ENCODE data around the gene TLX1. TPM values are rescaled to one million over a fixed set of nuclear protein-coding genes. Genes with fewer than 3 reads are reported as not detected.

The TLX1 gene
- total RNA-seq, 2 experiments from 2014 or later, result not detected

- no peak overlapping the region for H3K27ac ChIP-seq (ENCODE audit: low read depth in 1 of 2, low read length in 2 of 2)
- no peaks in the 10 kb centered on the region for H3K9me3 Mint-ChIP-seq
- peaks cover 9% of the 10 kb centered on the region for H3K4me1 ChIP-seq (ENCODE audit: insufficient read depth, low read length)
- ChIA-PET POLR2A (no interaction called here), CTCF (interaction anchor here (1.5 to 1.8 kb wide), 2 partner anchors 10 to 24 kb away, joined by 3 to 5 read pairs; no protein-coding TSS in a partner anchor)
- peaks cover 12% of the 10 kb centered on the region for H3K4me1 Mint-ChIP-seq (ENCODE audit: low read depth)
- no peaks in the 10 kb centered on the region for H3K36me3 Mint-ChIP-seq (ENCODE audit: low read depth)
- H3K27ac Mint-ChIP-seq, result no peak overlapping the region
- ATAC-seq (ENCODE audit: poor library complexity), result no peak
- DNase-seq, result no peak
- intact Hi-C loops (cut with DNase I, micrococcal nuclease), result no loop called here
- peaks cover 31 to 53% of the 10 kb centered on the region in 2 experiments for H3K27me3 ChIP-seq (ENCODE audit: control insufficient read depth in 1 of 2, insufficient read depth in 2 of 2, low read length in 2 of 2)
- peaks cover 83% of the 10 kb centered on the region for H3K27me3 Mint-ChIP-seq
- no peak overlapping the region for H3K4me3 Mint-ChIP-seq
- no peak for TF ChIP-seq CTCF (IDR thresholded peaks at IDR 0.05)
- H3K4me3 ChIP-seq (ENCODE audit: low read length), result no peak overlapping the region
- no peaks in the 10 kb centered on the region for H3K36me3 ChIP-seq (ENCODE audit: insufficient read depth, low read length)
- no peaks in the 10 kb centered on the region for H3K9me3 ChIP-seq (ENCODE audit: control insufficient read depth in 1 of 2, insufficient read depth in 1 of 2, low read length in 2 of 2)
Observed at GRCh38 chr10:101165736-101166135, 34.6 kb downstream of the TLX1 start.

GRCh38 chr10:101166430-101166829, 35.3 kb downstream of the TLX1 start:
- Mint-ChIP-seq H3K9me3 (no peaks in the 10 kb centered on the region), H3K27me3 (peaks cover 83% of the 10 kb centered on the region), H3K27ac (no peak overlapping the region), H3K4me3 (no peak overlapping the region), H3K4me1 (ENCODE audit: low read depth) (peaks cover 11% of the 10 kb centered on the region), H3K36me3 (ENCODE audit: low read depth) (no peaks in the 10 kb centered on the region)
- no peak for ATAC-seq (ENCODE audit: poor library complexity)
- Histone ChIP-seq H3K27me3 (ENCODE audit: control insufficient read depth in 1 of 2, insufficient read depth in 2 of 2, low read length in 2 of 2) (peaks cover 31 to 57% of the 10 kb centered on the region in 2 experiments), H3K27ac (ENCODE audit: low read depth in 1 of 2, low read length in 2 of 2) (no peak overlapping the region), H3K4me3 (ENCODE audit: low read length) (no peak overlapping the region), H3K9me3 (ENCODE audit: control insufficient read depth in 1 of 2, insufficient read depth in 1 of 2, low read length in 2 of 2) (no peaks in the 10 kb centered on the region), H3K4me1 (ENCODE audit: insufficient read depth, low read length) (peaks cover 9% of the 10 kb centered on the region), H3K36me3 (ENCODE audit: insufficient read depth, low read length) (no peaks in the 10 kb centered on the region)
- no peak for DNase-seq
- intact Hi-C loops (cut with DNase I, micrococcal nuclease), result no loop called here
- TF ChIP-seq CTCF (IDR thresholded peaks at IDR 0.05), result no peak
- ChIA-PET CTCF (interaction anchor here (1.5 to 1.8 kb wide), 2 partner anchors 10 to 24 kb away, joined by 3 to 5 read pairs; no protein-coding TSS in a partner anchor), POLR2A (no interaction called here)

GRCh38 chr10:101172741-101173140, 41.6 kb downstream of the TLX1 start:
- POLR2A ChIA-PET, result interaction anchor here (0.7 kb wide), 1 partner anchor 893 kb away, joined by 3 read pairs; no protein-coding TSS in a partner anchor

More at GRCh38 chr10:101172741-101173140, 41.6 kb downstream of the TLX1 start:
- Histone ChIP-seq H3K36me3 (ENCODE audit: insufficient read depth, low read length) (no peaks in the 10 kb centered on the region), H3K4me1 (ENCODE audit: insufficient read depth, low read length) (no peaks in the 10 kb centered on the region), H3K27me3 (ENCODE audit: control insufficient read depth in 1 of 2, insufficient read depth in 2 of 2, low read length in 2 of 2) (peaks cover 30 to 38% of the 10 kb centered on the region in 2 experiments), H3K9me3 (ENCODE audit: control insufficient read depth in 1 of 2, insufficient read depth in 1 of 2, low read length in 2 of 2) (peaks cover 18 to 20% of the 10 kb centered on the region in 2 experiments), H3K27ac (ENCODE audit: low read depth in 1 of 2, low read length in 2 of 2) (no peak overlapping the region), H3K4me3 (ENCODE audit: low read length) (no peak overlapping the region)
- H3K27me3 Mint-ChIP-seq, result peaks cover 73% of the 10 kb centered on the region
- H3K4me1 Mint-ChIP-seq (ENCODE audit: low read depth), result no peaks in the 10 kb centered on the region
- CTCF ChIA-PET, result interaction anchor here (1.0 kb wide), 1 partner anchor 11 kb away, joined by 4 read pairs; no protein-coding TSS in a partner anchor
- no peak for DNase-seq
- intact Hi-C loops (cut with DNase I, micrococcal nuclease), result no loop called here
- no peak overlapping the region for H3K27ac Mint-ChIP-seq
- no peak for ATAC-seq (ENCODE audit: poor library complexity)
- TF ChIP-seq CTCF (IDR thresholded peaks at IDR 0.05), result no peak
- no peak overlapping the region for H3K4me3 Mint-ChIP-seq
- H3K36me3 Mint-ChIP-seq (ENCODE audit: low read depth), result no peaks in the 10 kb centered on the region
- peaks cover 3% of the 10 kb centered on the region for H3K9me3 Mint-ChIP-seq

Measured in CD4-positive, alpha-beta T cell (primary cell).